SK-N-MC (cell line): ENCODE data around the gene PCCA.

ENCODE experiments used
- DNase-seq: peaks from one replicate; pipeline ENCODE4 v3.0.0-alpha.2; 2011; ENCODE audit warnings: low read depth, low spot score
- H3K27ac ChIP-seq: fragments of 200-600 bp; sonication (generic); 2 replicates; pipeline ENCODE4 v1.5.1; 2016; ENCODE audit warnings: mixed run types
- H3K36me3 ChIP-seq: fragments of 200-600 bp; sonication (generic); 2 replicates; pipeline ENCODE4 v1.6.1; 2017; ENCODE audit warnings: antibody characterized with exemption, low read length, mixed read lengths; ENCODE audit not compliant: insufficient read depth
- H3K4me3 ChIP-seq: fragments of 200-600 bp; sonication (generic); 2 replicates; pipeline ENCODE4 v1.5.1; 2016
- H3K9ac ChIP-seq: fragments of 200-600 bp; sonication (generic); 2 replicates; pipeline ENCODE4 v1.8.0; 2017; ENCODE audit warnings: mixed run types, mixed read lengths; ENCODE audit not compliant: insufficient read length
- H3K9me3 ChIP-seq: fragments of 200-600 bp; sonication (generic); 2 replicates; pipeline ENCODE4 v1.6.1; 2017; ENCODE audit warnings: low read depth, mild to moderate bottlenecking, antibody characterized with exemption, low read length, moderate library complexity, mixed read lengths
- EZH2 ChIP-seq: fragments of 200-600 bp; sonication (generic); IDR thresholded peaks from one replicate; pipeline ENCODE4 v1.6.1; 2017; ENCODE audit warnings: antibody characterized with exemption
- FOXP2 ChIP-seq: optimal IDR thresholded peaks from 2 replicates; pipeline ENCODE3; 2011; ENCODE audit warnings: mild to moderate bottlenecking, moderate library complexity; ENCODE audit not compliant: insufficient read depth; ENCODE audit errors: extremely low read length, control extremely low read depth
- POLR2AphosphoS5 ChIP-seq: IDR thresholded peaks from 2 replicates; pipeline ENCODE4 v1.6.1; 2012; ENCODE audit warnings: mild to moderate bottlenecking, low read depth, low read length, borderline replicate concordance

Gene PCCA

DNA sequence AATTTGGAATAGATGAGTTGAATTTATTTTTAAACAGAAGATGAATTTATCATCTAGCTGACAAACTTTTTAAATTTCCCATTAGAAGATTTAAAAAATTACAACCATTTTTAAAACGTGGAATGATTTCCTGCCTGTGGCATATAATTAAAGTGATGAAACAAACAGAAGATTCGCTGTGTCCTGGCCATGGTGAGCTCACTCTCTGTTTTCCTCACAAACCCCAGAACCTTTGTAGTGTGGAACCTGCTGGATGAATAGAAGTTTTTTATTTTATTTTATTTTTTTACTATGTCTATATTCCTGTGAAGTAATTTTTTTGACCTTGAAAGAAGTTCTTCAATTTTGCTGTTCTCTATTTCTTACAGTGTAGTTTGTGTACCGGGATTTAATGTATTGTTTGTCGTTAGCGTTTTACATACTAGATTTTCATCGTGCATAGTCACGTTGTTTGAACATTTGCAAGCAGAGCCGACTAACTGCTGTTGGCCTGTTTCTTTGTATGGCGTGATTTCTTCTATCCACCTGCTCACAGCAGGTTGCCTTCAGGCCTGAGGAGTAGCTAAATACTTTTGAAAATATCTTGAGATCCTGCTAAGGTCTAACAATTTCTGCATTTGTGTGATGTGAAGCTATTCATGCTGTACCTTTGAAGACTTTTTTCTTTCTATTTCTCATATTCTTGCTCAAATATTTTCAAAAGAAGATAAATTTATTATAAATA, 350.5 kb downstream of the PCCA start:
- H3K9ac ChIP-seq, result peak overlapping the region; percentile 4
- TF ChIP-seq FOXP2, result no peak
- TF ChIP-seq POLR2AphosphoS5, result no peak
- no peak for TF ChIP-seq EZH2
- H3K27ac ChIP-seq, result peak overlapping the region; percentile 61
- peak overlapping the region; percentile 31; the same call in 1 of the 2 replicates for H3K4me3 ChIP-seq
- H3K36me3 ChIP-seq, result no peaks in the 10 kb centered on the region
- no peaks in the 10 kb centered on the region for H3K9me3 ChIP-seq
- no peak for DNase-seq

DNA sequence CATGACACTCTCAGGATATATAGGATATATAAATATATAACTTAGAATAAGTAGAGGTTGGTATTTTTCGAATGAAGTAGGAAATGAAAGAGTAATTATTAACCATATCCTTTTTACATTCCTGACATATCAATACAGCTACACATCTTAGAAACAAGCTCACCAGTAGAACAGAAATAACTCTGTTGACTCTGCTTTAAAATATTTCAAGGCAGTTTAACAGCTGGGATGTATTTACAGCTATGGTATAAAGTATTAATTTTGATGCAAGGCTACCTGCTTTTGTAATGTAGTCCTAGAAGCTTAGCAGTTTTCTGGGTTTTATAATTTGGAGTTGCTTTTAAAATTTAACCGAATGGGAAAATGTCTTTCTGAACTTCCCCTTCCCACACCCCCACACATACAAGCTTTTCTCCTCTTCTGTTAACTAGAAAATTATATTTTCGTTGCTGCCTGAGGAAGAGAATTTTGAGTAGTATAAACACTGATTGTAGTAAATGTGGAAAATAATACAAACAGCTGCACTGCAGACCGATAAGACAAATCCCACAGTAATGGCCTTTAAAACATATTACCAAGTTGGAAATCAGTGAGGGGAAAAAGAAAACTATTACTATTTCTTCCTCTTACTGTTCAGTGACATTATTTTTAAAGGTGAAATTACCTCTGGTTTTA, 352.0 kb downstream of the PCCA start:
- DNase-seq, result no peak
- TF ChIP-seq EZH2 (no peak), FOXP2 (no peak), POLR2AphosphoS5 (no peak)
- no peaks in the 10 kb centered on the region for H3K9me3 ChIP-seq
- peak overlapping the region; percentile 83 for H3K27ac ChIP-seq
- peak overlapping the region; percentile 50 for H3K4me3 ChIP-seq
- peak overlapping the region; percentile 60 for H3K9ac ChIP-seq
- H3K36me3 ChIP-seq, result no peaks in the 10 kb centered on the region

DNA sequence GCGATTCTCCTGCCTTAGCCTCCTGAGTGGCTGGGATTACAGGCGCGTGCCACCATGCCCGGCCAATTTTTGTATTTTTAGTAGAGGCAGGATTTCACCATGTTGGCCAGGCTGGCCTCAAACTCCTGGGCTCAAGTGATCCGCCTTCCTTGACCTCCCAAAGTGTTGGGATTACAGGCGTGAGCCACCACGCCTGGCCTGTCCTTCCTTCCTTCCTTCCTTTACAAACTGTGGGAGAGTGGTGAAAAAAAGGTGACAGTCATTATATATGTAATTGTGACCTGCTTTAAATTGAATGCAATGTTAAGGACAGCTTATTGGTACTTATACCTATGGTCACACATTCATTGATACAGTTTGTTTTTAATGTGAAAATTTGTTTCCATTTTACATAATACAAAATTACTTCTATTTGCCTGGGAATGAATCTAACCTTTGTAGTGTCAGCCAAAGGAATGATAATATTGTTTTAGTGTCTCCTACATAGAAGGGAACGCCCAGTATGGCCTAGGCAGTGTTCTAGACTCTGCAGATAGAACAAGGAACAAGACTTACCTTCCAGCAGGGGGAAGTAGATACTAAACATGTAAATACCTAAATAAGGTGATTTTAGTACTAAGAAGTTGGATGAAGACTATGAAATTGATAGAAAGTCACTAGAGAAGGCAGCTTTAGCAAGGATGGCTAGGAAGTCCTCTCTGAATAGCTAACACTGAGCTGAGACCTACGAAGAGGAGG, 353.4 kb downstream of the PCCA start:
- H3K9me3 ChIP-seq, result no peaks in the 10 kb centered on the region
- DNase-seq, result no peak
- H3K27ac ChIP-seq, result no peak overlapping the region
- no peak for TF ChIP-seq POLR2AphosphoS5
- TF ChIP-seq EZH2, result no peak
- no peak for TF ChIP-seq FOXP2
- H3K36me3 ChIP-seq, result no peaks in the 10 kb centered on the region
- H3K4me3 ChIP-seq, result no peak overlapping the region
- H3K9ac ChIP-seq, result no peak overlapping the region

DNA sequence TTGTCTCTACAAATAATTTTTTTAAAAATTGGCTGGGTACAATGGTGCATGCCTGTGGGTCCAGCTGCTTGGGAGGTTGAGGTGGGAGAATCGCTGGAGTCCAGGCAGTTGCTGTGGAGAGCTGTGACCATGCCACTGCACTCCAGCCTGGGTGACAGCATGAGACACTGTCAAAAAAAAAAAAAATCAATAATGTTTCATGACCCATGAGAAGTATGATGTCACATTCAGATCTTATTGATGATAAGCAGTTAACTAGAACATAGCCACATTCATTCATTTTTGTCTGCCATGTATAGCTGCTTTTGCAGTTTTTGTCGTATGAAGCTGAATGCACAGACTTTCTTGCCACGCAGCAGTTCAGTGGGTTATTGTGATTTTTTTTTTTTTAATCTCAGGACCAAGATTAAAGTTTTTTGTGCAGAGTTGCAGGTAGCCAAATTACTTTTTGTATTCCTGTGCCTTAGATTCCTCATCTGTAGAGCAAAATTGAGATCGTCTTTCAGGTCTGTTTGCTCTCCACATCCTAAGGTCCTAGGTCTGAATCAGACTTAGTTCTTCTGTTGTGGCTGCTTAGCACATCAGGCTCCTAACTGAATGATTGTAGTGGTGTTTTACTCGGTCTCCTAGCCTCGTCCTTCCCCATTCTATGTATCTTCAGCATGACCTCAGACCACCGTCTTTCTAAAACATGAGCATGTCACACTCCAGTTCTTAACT, 354.5 kb downstream of the PCCA start:
- Histone ChIP-seq H3K36me3 (no peaks in the 10 kb centered on the region), H3K9ac (no peak overlapping the region), H3K27ac (no peak overlapping the region), H3K4me3 (no peak overlapping the region), H3K9me3 (no peaks in the 10 kb centered on the region)
- TF ChIP-seq FOXP2 (no peak), EZH2 (no peak), POLR2AphosphoS5 (no peak)
- DNase-seq, result no peak

DNA sequence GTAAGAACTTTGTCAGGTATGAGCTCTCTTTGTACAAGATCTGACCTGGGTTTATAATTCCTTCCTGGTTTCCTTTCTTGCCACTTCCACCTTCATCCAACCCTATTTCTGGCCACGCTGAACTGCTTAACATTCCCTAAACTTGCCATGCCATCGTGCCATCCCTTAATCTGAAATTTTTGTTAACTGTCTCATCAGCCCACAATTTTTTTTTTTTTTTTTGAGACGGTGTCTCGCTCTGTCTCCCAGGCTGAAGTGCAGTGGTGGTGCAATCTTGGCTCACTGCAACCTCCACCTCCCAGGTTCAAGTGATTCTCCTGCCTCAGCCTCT, 355.1 kb downstream of the PCCA start:
- Histone ChIP-seq H3K36me3 (no peaks in the 10 kb centered on the region; the same call in 1 of the 2 replicates), H3K4me3 (no peak overlapping the region), H3K9me3 (no peaks in the 10 kb centered on the region), H3K27ac (no peak overlapping the region), H3K9ac (no peak overlapping the region)
- no peak for DNase-seq
- TF ChIP-seq POLR2AphosphoS5 (no peak), EZH2 (no peak), FOXP2 (no peak)

DNA sequence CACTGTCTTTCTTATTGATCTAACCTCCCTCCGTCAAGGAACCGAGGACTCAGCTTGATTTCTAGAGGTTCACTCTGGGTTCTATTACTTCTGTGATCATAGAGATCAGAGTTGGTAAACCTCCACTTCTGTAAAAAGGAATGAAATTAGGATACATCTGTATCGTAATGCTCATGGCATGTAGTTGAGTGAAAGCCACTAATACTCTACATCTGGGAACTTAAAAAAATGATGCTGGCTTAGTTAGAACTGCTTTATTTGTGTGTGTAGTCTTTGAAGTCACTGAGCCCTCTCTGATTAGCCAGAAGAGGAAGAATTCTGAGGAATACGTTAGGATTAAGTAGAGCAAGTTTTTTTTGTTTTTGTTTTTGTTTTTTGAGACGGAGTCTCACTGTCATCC, 358.9 kb downstream of the PCCA start:
- DNase-seq, result no peak
- TF ChIP-seq FOXP2 (no peak), POLR2AphosphoS5 (no peak), EZH2 (no peak)
- no peak overlapping the region for H3K27ac ChIP-seq
- H3K36me3 ChIP-seq, result no peaks in the 10 kb centered on the region; the same call in 1 of the 2 replicates
- H3K4me3 ChIP-seq, result no peak overlapping the region
- H3K9me3 ChIP-seq, result no peaks in the 10 kb centered on the region
- no peak overlapping the region for H3K9ac ChIP-seq

DNA sequence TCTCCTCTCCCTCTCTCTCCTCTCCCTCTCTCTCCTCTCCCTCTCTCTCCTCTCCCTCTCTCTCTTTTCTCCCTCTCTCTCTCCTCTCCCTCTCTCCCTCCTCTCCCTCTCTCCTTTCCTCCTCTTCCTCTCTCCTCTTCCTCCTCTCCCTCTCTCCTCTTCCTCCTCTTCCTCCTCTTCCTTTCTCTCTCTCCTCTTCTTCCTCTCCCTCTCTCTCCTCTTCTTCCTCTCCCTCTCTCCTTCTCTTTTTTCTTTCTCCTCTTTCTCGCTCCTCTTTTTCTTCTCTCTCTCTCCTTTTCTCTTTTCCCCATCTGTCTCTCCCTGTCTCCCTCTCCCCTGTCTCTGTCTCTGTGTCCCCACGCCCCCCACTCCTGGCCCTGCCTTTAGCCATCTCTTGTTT, 363.0 kb downstream of the PCCA start:
- no peaks in the 10 kb centered on the region for H3K9me3 ChIP-seq
- no peak overlapping the region for H3K27ac ChIP-seq
- TF ChIP-seq POLR2AphosphoS5 (no peak), FOXP2 (no peak), EZH2 (no peak)
- no peak overlapping the region for H3K9ac ChIP-seq
- no peak overlapping the region for H3K4me3 ChIP-seq
- no peak for DNase-seq
- H3K36me3 ChIP-seq, result no peaks in the 10 kb centered on the region; the same call in 1 of the 2 replicates

DNA sequence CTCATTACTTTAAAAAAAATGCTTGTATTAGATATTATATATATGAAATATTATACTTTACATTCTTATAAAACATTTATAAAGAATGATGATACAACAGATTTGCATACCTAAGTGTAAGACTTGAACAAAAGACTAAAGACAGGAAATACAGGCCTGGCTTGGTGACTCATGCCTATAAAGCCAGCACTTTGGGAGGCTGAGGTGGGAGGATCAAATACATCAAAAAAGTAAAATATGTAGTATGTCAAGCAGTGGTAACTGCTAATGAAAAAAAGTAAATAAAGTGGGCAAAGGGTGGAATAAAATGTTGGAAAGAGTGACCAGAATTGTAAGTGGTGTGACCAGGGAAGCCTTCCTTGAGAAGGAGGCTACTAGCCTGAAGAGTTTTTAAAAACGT, 366.0 kb downstream of the PCCA start:
- TF ChIP-seq FOXP2 (no peak), POLR2AphosphoS5 (no peak), EZH2 (no peak)
- Histone ChIP-seq H3K27ac (no peak overlapping the region), H3K4me3 (no peak overlapping the region), H3K9ac (no peak overlapping the region), H3K36me3 (no peaks in the 10 kb centered on the region), H3K9me3 (no peaks in the 10 kb centered on the region)
- DNase-seq, result no peak
